Inflammatory macrophage (primary cell): ENCODE results near the gene FUT1.
A peak's percentile ranks its signal among the peaks of the same experiment; 100 is the strongest.

ENCODE experiments used
- DNase-seq, 2 donors: peaks; one replicate each; pipeline ENCODE4 v3.0.0-alpha.2; 2020 to 2022

The FUT1 gene

GRCh38 chr19:48715681-48716171, 36.7 kb downstream of the FUT1 start:
- DNase-seq = no peak

GRCh38 chr19:48714759-48715675, 37.4 kb downstream of the FUT1 start:
- no peak for DNase-seq

GRCh38 chr19:48713864-48714755, 38.3 kb downstream of the FUT1 start:
- DNase-seq = peak; percentile 99

- no peak for DNase-seq
Measured at GRCh38 chr19:48713041-48713863, 39.2 kb downstream of the FUT1 start.

GRCh38 chr19:48711106-48711662, 41.3 kb downstream of the FUT1 start:
- no peak for DNase-seq

GRCh38 chr19:48708471-48708870, 44.0 kb downstream of the FUT1 start:
- no peak for DNase-seq

GRCh38 chr19:48705431-48705830, 47.0 kb downstream of the FUT1 start:
- no peak for DNase-seq

GRCh38 chr19:48703316-48703715, 49.1 kb downstream of the FUT1 start:
- DNase-seq = no peak

GRCh38 chr19:48702701-48703100, 49.7 kb downstream of the FUT1 start:
- DNase-seq = no peak

- peak in 1 of 2 donors; percentile 7 for DNase-seq
Measured at GRCh38 chr19:48698046-48698445, 54.4 kb downstream of the FUT1 start.
